Regular cardiac myocyte (primary cell): ENCODE results near the gene FASLG. TPM values are rescaled to one million over a fixed set of nuclear protein-coding genes. Genes with fewer than 3 reads are reported as not detected.

Experiments used
- total RNA-seq: library from RNA; depleted of rRNA; stranded (reverse); fragments of >200 nt; gene quantifications from 2 replicates; pipeline ENCODE4 v1.2.3, GENCODE V29; 2014

The FASLG gene
- not detected in 2 replicates for total RNA-seq

DNA sequence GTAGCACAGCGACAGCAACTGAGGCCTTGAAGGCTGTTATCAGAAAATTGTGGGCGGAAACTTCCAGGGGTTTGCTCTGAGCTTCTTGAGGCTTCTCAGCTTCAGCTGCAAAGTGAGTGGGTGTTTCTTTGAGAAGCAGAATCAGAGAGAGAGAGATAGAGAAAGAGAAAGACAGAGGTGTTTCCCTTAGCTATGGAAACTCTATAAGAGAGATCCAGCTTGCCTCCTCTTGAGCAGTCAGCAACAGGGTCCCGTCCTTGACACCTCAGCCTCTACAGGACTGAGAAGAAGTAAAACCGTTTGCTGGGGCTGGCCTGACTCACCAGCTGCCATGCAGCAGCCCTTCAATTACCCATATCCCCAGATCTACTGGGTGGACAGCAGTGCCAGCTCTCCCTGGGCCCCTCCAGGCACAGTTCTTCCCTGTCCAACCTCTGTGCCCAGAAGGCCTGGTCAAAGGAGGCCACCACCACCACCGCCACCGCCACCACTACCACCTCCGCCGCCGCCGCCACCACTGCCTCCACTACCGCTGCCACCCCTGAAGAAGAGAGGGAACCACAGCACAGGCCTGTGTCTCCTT is at the start of gene FASLG:
Gene FASLG, plus strand, starts transcription at position 233 of the 583 bp plus-strand sequence. Its CDS starts 99 bp downstream, at position 332.

Other genes with a start within 250 kb of the FASLG start
- not detected in 2 replicates for gene C1orf105, start 238.4 kb upstream of the FASLG start, total RNA-seq
- gene PIGC, start 215.0 kb upstream of the FASLG start, total RNA-seq: 14.4 and 17.1 TPM in 2 replicates
- 42.0 and 44.5 TPM in 2 replicates for gene SUCO, start 126.0 kb upstream of the FASLG start, total RNA-seq